Activated T-cell treated with anti-CD3 and anti-CD28 coated beads, Interleukin-2, amount 50 U/mL, for 24 hours (primary cell): ENCODE data around the gene CDK5RAP2.
"Not testable (repeated sequence)": the region's sequence is repeated elsewhere in the genome, so short reads cannot be mapped to it uniquely, and the experiment has no call there.

Experiments used
- DNase-seq: peaks from one replicate; pipeline ENCODE4 v3.0.0-alpha.2; 2020
- H3K27ac Mint-ChIP-seq: 2 replicates; pipeline ENCODE4 v1.8.0; 2020; ENCODE audit warnings: mild to moderate bottlenecking, mixed read lengths
- H3K27me3 Mint-ChIP-seq: 2 replicates; pipeline ENCODE4 v1.8.0; 2020; ENCODE audit warnings: mixed read lengths
- H3K36me3 Mint-ChIP-seq: 2 replicates; pipeline ENCODE4 v1.8.0; 2020; ENCODE audit warnings: low read depth, mixed read lengths
- H3K4me1 Mint-ChIP-seq: 2 replicates; pipeline ENCODE4 v1.8.0; 2020; ENCODE audit warnings: low read depth, mixed read lengths
- H3K4me3 Mint-ChIP-seq: 2 replicates; pipeline ENCODE4 v1.8.0; 2020; ENCODE audit warnings: mild to moderate bottlenecking, moderate library complexity, mixed read lengths
- H3K9me3 Mint-ChIP-seq: 2 replicates; pipeline ENCODE4 v1.8.0; 2020; ENCODE audit warnings: mixed read lengths

CDK5RAP2 gene

DNA sequence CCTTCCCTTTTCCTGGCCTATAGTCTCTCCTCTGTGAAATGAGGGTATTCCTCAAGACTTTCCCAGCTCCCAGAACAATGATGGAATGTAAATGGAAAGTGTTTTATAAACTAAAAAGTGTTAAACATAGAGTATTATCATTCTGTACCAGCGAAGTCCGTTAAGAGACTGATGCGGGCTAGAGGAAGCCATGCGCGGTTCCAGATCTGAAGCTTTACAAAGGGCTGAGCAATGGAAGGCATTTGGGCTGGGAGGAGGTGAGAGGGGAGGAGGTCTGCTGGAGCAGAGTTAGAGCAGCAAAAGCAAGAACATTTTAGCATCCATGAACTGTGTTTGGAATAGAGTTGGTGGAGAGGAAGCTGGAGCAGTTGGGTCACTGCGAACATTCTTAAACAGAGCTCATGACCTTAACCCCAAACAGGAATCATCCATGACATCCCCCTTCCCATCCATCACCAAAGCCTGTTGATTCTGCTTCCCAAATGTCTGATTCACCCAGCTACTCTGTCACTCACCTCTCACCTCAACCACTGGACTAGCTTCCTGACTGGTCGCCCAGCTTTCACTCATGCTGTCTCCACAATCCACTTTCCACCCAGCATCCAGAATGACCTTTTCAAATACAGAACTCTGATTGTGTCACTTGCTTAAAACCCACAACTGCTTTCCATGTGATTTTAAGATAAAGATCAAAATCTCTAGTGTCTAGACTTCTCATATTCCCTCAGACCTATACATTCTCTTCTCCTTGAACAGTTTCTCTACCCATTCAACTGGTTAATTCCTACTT lies 37.1 kb downstream of the CDK5RAP2 start:
- H3K36me3 Mint-ChIP-seq, result peaks cover 94% of the 10 kb centered on the region
- H3K27ac Mint-ChIP-seq, result peak overlapping the region; percentile 71

DNA sequence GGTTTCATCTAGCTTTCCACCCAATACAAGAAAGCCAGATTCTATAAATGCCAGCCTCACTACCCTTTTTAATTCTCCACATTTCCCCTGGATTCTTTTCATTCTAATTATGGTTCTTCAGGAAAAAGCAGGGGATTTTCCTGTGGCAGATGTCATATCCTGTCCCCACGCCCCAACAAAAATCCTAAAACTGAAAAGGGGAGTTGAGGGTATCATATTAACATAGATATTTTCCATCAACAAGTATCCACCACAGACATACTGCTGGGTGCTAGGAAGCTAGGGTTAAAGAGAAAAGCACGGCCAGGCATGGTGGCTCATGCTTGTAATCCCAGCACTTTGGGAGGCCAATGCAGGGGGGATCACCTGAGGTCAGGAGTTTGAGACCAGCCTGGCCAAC lies 38.0 kb downstream of the CDK5RAP2 start:
- Mint-ChIP-seq H3K27me3 (no peaks in the 10 kb centered on the region), H3K4me1 (no peaks in the 10 kb centered on the region), H3K36me3 (peaks cover 96% of the 10 kb centered on the region), H3K27ac (no peak overlapping the region), H3K4me3 (no peak overlapping the region), H3K9me3 (no peaks in the 10 kb centered on the region)
- no peak for DNase-seq

More for the DNA sequence above, 37.1 kb downstream of the CDK5RAP2 start:
- no peaks in the 10 kb centered on the region for H3K9me3 Mint-ChIP-seq
- no peak overlapping the region for H3K4me3 Mint-ChIP-seq
- DNase-seq, result no peak
- H3K27me3 Mint-ChIP-seq, result no peaks in the 10 kb centered on the region
- no peaks in the 10 kb centered on the region for H3K4me1 Mint-ChIP-seq

DNA sequence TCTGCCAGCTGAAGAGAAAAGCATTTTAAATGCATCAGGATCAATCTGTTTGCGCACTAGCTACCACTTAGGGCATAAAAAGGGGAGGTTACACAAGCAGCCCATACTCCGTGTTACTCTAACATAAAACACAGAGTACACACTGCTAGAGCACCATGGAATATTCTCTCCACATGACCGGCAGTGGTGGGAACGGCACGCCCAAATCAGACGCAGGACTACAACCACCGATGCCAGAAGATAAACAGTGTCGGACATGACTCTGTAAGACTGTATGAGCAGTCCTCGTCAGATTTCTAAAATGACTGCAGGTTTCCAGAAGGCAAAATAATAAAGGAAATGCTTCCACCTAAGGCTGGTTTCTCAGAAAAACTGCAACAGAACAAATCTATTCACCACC lies 40.0 kb downstream of the CDK5RAP2 start:
- no peak overlapping the region for H3K4me3 Mint-ChIP-seq
- peak overlapping the region; percentile 30 for H3K27ac Mint-ChIP-seq
- no peaks in the 10 kb centered on the region for H3K9me3 Mint-ChIP-seq
- H3K4me1 Mint-ChIP-seq, result no peaks in the 10 kb centered on the region
- no peak for DNase-seq
- no peaks in the 10 kb centered on the region for H3K27me3 Mint-ChIP-seq
- peaks cover 96% of the 10 kb centered on the region for H3K36me3 Mint-ChIP-seq

DNA sequence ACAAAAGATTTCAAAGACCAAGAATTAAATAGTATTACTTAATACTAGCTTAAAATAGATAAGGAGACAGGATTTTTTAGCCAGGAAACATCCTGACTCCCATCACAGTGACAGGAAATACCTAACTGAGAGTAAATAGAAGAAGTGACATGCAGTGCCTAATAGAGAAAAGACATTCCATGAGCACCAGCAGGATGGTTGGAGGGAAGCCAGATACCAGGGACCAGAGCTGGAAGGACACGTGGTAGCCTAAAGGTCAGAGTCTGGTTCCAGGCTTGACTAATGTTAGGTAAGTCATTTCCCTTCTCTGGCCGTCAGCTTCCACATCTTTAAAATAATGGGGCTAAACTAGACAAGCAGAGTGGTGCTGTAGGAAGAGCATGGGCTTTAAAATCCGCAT lies 41.6 kb downstream of the CDK5RAP2 start:
- no peak for DNase-seq
- H3K9me3 Mint-ChIP-seq, result no peaks in the 10 kb centered on the region
- H3K36me3 Mint-ChIP-seq, result peaks cover 97% of the 10 kb centered on the region
- no peak overlapping the region for H3K27ac Mint-ChIP-seq
- no peak overlapping the region for H3K4me3 Mint-ChIP-seq
- H3K4me1 Mint-ChIP-seq, result no peaks in the 10 kb centered on the region
- no peaks in the 10 kb centered on the region for H3K27me3 Mint-ChIP-seq

GRCh38 chr9:120536949-120537640 lies 42.9 kb downstream of the CDK5RAP2 start:
- Mint-ChIP-seq H3K27ac (no peak overlapping the region), H3K36me3 (peaks cover 98% of the 10 kb centered on the region), H3K27me3 (no peaks in the 10 kb centered on the region)

DNA sequence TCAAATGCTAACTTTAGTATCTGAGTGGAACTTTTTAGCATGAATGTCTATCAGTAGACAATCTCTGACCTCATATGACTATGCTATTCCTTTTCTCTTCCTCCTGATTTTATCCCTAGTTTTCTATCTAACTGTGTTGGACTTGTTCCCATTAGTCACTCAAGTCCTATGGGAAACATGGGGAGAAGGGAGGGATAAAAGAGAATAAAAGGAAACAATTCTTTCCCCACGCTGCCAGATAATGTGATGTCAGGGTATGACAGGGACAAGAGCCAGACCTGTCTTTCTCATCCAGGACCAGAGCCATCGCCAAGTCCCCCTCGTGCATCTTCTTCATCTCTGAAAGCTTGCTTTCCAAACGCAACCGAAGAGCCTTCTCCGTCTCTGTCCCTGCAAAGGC lies 43.9 kb downstream of the CDK5RAP2 start:
- Mint-ChIP-seq H3K36me3 (peaks cover 98% of the 10 kb centered on the region), H3K4me3 (no peak overlapping the region), H3K9me3 (no peaks in the 10 kb centered on the region), H3K27me3 (no peaks in the 10 kb centered on the region), H3K27ac (no peak overlapping the region), H3K4me1 (no peaks in the 10 kb centered on the region)
- DNase-seq, result no peak

More at GRCh38 chr9:120536949-120537640, 42.9 kb downstream of the CDK5RAP2 start:
- no peaks in the 10 kb centered on the region for H3K9me3 Mint-ChIP-seq
- H3K4me3 Mint-ChIP-seq, result no peak overlapping the region
- H3K4me1 Mint-ChIP-seq, result no peaks in the 10 kb centered on the region
- no peak for DNase-seq

GRCh38 chr9:120534266-120534665 lies 45.7 kb downstream of the CDK5RAP2 start:
- DNase-seq, result no peak
- no peaks in the 10 kb centered on the region for H3K9me3 Mint-ChIP-seq
- H3K27ac Mint-ChIP-seq, result no peak overlapping the region
- H3K4me1 Mint-ChIP-seq, result no peaks in the 10 kb centered on the region
- H3K36me3 Mint-ChIP-seq, result peaks cover 98% of the 10 kb centered on the region
- H3K4me3 Mint-ChIP-seq, result no peak overlapping the region
- H3K27me3 Mint-ChIP-seq, result no peaks in the 10 kb centered on the region

- Mint-ChIP-seq H3K27me3 (no peaks in the 10 kb centered on the region), H3K4me3 (no peak overlapping the region), H3K27ac (no peak overlapping the region), H3K9me3 (no peaks in the 10 kb centered on the region), H3K4me1 (no peaks in the 10 kb centered on the region), H3K36me3 (peaks cover 98% of the 10 kb centered on the region)
- DNase-seq, result no peak
Measured at GRCh38 chr9:120532891-120533290, 47.1 kb downstream of the CDK5RAP2 start.

DNA sequence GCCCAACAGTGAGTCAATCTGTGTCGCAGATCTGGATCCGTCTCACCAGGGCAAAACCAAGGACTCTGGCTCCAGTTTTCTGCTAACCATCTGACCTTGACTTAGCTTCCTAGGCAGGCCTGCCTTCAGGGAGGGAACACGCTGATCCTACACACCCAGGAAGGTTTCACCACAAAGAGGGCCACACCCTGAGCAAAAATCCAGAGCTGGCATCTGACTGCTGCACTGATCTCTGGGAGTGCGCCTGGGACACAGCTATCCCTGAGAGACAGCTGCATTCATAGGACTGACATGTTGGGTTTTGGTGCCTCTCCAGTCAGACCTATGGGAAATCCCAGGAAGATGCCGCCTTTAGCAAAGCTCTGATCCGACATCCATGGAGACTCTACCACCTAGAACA lies 47.5 kb downstream of the CDK5RAP2 start:
- H3K27me3 Mint-ChIP-seq, result no peaks in the 10 kb centered on the region
- no peaks in the 10 kb centered on the region for H3K9me3 Mint-ChIP-seq
- no peak overlapping the region for H3K27ac Mint-ChIP-seq
- no peak for DNase-seq
- H3K4me1 Mint-ChIP-seq, result no peaks in the 10 kb centered on the region
- no peak overlapping the region for H3K4me3 Mint-ChIP-seq
- H3K36me3 Mint-ChIP-seq, result peaks cover 98% of the 10 kb centered on the region

- Mint-ChIP-seq H3K36me3 (peaks cover 98% of the 10 kb centered on the region), H3K27ac (no peak overlapping the region), H3K4me3 (no peak overlapping the region), H3K4me1 (no peaks in the 10 kb centered on the region), H3K27me3 (no peaks in the 10 kb centered on the region), H3K9me3 (no peaks in the 10 kb centered on the region)
- DNase-seq, result no peak
Measured at GRCh38 chr9:120531683-120532300, 48.2 kb downstream of the CDK5RAP2 start.

DNA sequence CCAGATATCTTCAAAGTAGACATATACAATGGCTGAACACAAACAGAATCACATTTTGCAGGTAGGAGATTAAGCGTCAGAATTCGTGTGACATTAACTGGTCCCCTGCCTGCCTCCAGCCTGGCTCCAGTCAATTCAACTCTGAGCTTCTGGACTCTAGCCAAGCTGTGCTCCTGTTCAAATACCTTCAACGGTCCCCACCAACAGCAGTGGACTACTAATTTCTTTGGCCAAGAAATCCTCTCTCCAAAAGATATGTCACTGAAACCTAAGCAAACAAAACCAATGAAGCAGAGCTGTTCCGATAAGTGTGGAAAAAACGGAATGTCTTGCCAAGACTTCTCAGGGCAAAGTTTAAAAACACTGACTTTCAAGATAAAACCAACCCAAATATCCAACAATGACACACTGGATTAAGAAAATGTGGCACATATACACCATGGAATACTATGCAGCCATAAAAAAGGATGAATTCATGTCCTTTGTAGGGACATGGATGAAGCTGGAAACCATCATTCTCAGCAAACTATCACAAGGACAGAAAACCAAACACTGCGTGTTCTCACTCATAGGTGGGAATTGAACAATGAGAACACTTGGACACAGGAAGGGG lies 49.6 kb downstream of the CDK5RAP2 start:
- not testable (repeated sequence) for H3K4me3 Mint-ChIP-seq, H3K27ac Mint-ChIP-seq, H3K9me3 Mint-ChIP-seq, H3K27me3 Mint-ChIP-seq, H3K4me1 Mint-ChIP-seq, DNase-seq
- H3K36me3 Mint-ChIP-seq, result peaks cover 98% of the 10 kb centered on the region

DNA sequence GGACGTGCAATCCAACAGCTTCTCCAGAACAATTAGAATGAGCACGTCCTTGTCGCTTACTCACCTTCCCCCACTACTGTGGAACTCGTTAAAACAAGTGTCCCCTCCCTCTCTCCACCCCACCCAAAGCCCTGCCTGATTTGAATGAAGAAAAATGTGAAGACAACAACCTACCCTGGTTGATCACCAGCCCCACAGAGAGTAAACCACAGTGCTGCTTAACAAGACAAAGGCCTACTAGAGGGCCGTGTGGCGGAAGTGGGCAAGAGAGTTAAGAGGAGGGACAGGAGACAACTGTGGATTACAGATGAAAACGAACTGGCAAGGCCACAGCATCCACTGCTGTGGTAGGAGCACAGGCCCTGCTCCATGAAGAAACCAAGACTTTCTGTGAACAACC lies 51.1 kb downstream of the CDK5RAP2 start:
- no peak for DNase-seq
- H3K4me1 Mint-ChIP-seq, result no peaks in the 10 kb centered on the region
- no peak overlapping the region for H3K27ac Mint-ChIP-seq
- peaks cover 98% of the 10 kb centered on the region for H3K36me3 Mint-ChIP-seq
- no peaks in the 10 kb centered on the region for H3K27me3 Mint-ChIP-seq
- H3K4me3 Mint-ChIP-seq, result no peak overlapping the region
- H3K9me3 Mint-ChIP-seq, result no peaks in the 10 kb centered on the region

DNA sequence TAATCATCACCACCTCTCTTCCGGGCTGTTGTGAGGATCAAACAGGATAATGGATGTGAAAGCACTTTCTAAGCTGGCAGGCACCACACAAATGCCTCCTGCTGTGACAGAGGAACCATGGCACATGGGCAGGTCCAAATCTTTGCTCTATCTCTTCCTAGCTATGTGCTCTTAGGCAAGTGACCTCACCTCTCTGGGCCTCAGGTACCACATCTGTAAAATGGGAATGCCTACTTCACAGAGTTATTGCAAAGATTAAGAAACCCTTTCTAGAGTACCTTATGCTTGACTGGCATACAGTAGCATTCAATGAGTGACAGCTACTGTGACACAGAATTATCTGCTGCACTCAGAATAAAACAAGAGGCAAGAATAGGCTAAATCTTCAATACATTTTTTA lies 51.6 kb downstream of the CDK5RAP2 start:
- Mint-ChIP-seq H3K4me3 (no peak overlapping the region), H3K4me1 (no peaks in the 10 kb centered on the region), H3K36me3 (peaks cover 98% of the 10 kb centered on the region)

DNA sequence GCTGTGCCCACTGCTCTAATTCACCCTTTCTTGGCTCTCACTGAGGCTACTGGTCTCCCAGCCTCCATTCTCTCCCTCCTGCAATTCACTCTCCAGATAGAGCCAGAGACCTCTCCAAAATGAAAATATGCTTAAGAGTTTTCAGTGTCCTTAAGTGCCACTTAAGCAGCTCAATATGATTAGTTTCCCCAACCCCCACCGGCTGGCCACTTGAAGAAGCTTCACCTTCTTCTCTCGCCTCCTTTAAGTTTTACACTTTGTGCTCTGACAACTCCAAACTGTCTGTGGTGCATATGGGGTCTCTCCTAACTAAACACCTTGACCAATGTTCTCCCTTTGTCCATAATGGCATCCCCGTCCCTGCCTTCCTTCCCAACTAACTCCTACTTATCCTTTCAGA lies 53.4 kb downstream of the CDK5RAP2 start:
- Mint-ChIP-seq H3K36me3 (peaks cover 95% of the 10 kb centered on the region), H3K9me3 (no peaks in the 10 kb centered on the region), H3K4me1 (no peaks in the 10 kb centered on the region), H3K4me3 (no peak overlapping the region), H3K27ac (no peak overlapping the region), H3K27me3 (no peaks in the 10 kb centered on the region)
- no peak for DNase-seq

More for the DNA sequence above, 51.6 kb downstream of the CDK5RAP2 start:
- Mint-ChIP-seq H3K27me3 (no peaks in the 10 kb centered on the region), H3K27ac (no peak overlapping the region), H3K9me3 (no peaks in the 10 kb centered on the region)
- DNase-seq, result no peak
